ENCODE data around the gene BICD1.

Gene BICD1

DNA sequence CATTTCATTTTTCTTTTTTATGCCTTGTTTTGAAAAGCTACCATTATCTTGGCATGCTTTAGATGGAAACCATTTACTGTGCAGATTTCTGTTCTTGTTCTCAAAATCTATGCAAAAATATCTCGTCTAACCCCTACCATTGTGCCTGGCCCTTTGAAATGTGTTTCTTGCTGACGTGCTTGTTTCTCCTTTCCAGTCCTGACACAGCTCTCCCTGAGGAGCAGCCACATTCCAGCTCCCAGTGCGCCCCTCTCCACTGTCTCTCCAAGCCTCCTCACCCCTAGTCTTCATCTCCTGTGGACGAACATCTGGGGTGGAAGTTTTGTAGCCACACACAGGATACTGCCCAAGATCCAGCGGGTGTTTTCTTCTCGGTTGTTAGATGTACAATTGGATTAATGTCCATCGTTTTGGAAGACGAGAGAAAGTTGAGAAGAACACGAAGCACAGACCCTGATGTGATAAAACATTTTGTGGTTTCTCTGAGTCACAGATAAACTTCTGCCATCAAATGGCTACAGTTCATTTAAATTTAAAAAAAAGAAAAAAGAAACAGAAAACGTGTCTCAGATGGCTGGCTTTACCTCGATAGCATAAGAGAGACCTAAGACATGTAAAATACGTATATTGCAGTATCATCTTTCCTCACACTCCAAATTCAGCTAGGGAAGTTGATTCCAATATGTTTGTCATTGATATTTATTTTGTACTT is 270.9 kb downstream of the BICD1 start:
- Mint-ChIP-seq H3K27me3 (no peaks in the 10 kb centered on the region), H3K36me3 (ENCODE audit: low read depth) (no peaks in the 10 kb centered on the region), H3K4me3 (no peak overlapping the region), H3K4me1 (ENCODE audit: low read depth) (peaks cover 14% of the 10 kb centered on the region), H3K27ac (no peak overlapping the region), H3K9me3 (no peaks in the 10 kb centered on the region)
- intact Hi-C loops (cut with micrococcal nuclease): loop anchor here (10.0 kb wide), 1 partner anchor 57 kb away; no protein-coding TSS in a partner anchor

DNA sequence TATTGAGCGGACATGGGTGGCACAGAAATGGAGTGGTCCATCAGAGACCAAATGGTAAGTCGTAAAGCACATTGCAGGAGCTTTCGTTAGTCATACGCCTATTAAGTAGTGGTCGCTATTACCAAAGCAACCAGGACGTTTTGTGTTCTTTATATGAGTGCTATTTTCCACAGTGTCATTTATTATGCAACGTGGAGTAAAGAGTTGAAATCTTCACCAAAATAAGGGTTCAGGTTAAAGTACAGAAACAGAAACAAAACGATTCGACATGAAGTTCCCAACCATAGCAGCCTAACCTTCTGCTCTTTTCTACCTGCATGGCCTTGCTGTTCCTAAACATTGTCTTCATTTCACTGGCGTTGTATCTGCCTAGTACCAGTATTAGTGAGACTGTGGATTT is 272.6 kb downstream of the BICD1 start:
- peaks cover 9% of the 10 kb centered on the region for H3K4me1 Mint-ChIP-seq (ENCODE audit: low read depth)
- no peaks in the 10 kb centered on the region for H3K36me3 Mint-ChIP-seq (ENCODE audit: low read depth)
- H3K27ac Mint-ChIP-seq: no peak overlapping the region
- no peaks in the 10 kb centered on the region for H3K9me3 Mint-ChIP-seq
- intact Hi-C loops (cut with micrococcal nuclease): loop anchor here (10.0 kb wide), 1 partner anchor 56 kb away; no protein-coding TSS in a partner anchor
- no peaks in the 10 kb centered on the region for H3K27me3 Mint-ChIP-seq
- H3K4me3 Mint-ChIP-seq: no peak overlapping the region

DNA sequence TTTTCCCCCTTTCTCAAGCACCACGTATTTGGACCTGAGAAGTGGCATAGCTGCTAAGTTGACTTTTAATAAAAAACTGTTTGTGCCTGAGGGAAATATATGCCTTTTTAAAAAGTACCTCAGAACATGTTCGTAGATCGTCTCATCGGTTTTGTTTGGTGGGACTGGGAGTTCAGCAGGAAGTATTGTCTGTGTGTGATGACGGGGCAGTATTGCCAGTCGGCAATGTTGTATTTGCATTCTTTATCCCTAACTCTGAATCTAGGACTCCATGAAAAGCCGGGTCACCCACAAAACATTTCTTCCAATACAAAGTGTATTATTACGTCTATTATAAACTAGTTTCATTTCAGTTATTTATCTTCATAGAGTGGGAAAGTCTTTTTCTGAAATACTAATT is 273.0 kb downstream of the BICD1 start:
- H3K36me3 Mint-ChIP-seq (ENCODE audit: low read depth): no peaks in the 10 kb centered on the region
- no peak overlapping the region for H3K4me3 Mint-ChIP-seq
- intact Hi-C loops (cut with micrococcal nuclease): loop anchor here (10.0 kb wide), 1 partner anchor 55 kb away; no protein-coding TSS in a partner anchor
- no peaks in the 10 kb centered on the region for H3K9me3 Mint-ChIP-seq
- peaks cover 14% of the 10 kb centered on the region for H3K4me1 Mint-ChIP-seq (ENCODE audit: low read depth)
- peaks cover 2% of the 10 kb centered on the region for H3K27me3 Mint-ChIP-seq
- no peak overlapping the region for H3K27ac Mint-ChIP-seq

DNA sequence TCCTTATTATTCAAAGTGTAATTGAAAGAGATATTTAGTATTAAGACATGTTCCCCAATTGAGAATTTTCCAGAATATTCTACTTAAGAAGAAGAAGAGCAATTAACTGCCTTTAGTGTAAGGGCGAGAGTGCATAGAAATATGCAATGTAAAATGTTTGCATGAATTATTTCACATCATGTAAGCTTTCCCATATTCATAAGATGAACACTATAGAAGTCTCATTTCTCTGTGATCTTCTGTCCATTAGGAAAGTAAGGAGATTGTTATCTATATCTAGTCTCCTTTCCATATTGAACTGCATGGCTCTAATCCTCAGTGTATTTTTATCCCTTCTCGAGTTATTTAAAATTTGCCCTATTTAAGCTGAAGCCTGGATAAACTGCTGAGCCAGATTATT is 275.6 kb downstream of the BICD1 start:
- Mint-ChIP-seq H3K9me3 (no peaks in the 10 kb centered on the region), H3K36me3 (ENCODE audit: low read depth) (no peaks in the 10 kb centered on the region), H3K27me3 (peaks cover 2% of the 10 kb centered on the region), H3K4me1 (ENCODE audit: low read depth) (peaks cover 10% of the 10 kb centered on the region), H3K4me3 (no peak overlapping the region), H3K27ac (no peak overlapping the region)
- intact Hi-C loops (cut with micrococcal nuclease): no loop called here

DNA sequence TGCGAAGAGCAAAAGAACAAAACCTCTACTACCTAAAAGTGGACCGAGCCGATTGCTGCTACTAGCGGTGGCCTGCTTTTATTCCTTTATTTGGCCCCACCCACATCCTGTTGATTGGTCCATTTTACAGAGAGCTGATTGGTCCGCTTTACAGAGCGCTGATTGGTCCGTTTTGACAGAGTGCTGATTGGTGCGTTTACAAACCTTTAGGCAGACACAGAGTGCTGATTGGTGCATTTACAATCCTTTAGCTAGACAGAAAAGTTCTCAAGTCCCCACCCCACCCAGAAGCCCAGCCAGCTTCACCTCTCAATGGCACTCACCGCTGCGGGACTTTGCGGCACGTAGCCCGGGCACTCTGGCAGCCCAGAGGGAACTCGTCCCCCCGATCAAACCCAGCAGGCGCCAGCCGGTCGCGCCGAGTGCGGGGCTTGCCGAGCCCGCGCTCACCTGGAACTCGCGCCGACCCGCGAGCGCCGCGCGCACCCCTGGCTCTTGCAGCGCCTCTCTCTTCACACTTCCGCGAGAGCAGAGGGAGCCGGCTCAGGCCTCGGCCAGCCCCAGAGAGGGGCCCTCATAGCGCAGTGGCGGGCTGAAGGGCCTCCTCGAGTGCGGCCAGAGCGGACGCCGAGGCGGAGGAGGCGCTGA is 284.0 kb downstream of the BICD1 start:
- no peaks in the 10 kb centered on the region for H3K36me3 Mint-ChIP-seq (ENCODE audit: low read depth)
- intact Hi-C loops (cut with micrococcal nuclease): no loop called here
- H3K27me3 Mint-ChIP-seq: peaks cover 24% of the 10 kb centered on the region
- no peaks in the 10 kb centered on the region for H3K9me3 Mint-ChIP-seq
- H3K4me3 Mint-ChIP-seq: peak overlapping the region; percentile 65
- no peak overlapping the region for H3K27ac Mint-ChIP-seq
- H3K4me1 Mint-ChIP-seq (ENCODE audit: low read depth): peaks cover 6% of the 10 kb centered on the region

DNA sequence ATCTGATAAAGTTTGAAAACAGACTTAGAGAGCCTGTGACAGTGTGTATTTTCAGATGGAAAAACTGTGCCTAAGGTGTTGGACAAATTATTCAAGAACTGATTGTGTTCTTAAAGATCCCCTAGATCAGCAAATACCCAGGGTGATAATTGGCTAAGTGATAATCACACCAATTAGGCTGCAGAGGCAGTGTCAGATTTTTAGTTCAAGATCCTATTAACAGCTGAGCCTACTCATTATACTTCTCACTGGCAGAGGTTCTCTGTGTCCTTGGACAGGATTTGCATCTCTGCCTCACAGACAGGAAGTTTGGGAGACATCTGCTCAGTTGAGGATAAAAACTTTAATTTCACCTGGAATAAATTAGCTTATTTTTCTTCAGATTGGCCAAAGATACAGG is 288.4 kb downstream of the BICD1 start:
- intact Hi-C loops (cut with micrococcal nuclease): no loop called here
- Mint-ChIP-seq H3K9me3 (no peaks in the 10 kb centered on the region), H3K4me3 (no peak overlapping the region), H3K27me3 (peaks cover 42% of the 10 kb centered on the region), H3K4me1 (ENCODE audit: low read depth) (peaks cover 15% of the 10 kb centered on the region), H3K36me3 (ENCODE audit: low read depth) (peaks cover 6% of the 10 kb centered on the region), H3K27ac (no peak overlapping the region)

DNA sequence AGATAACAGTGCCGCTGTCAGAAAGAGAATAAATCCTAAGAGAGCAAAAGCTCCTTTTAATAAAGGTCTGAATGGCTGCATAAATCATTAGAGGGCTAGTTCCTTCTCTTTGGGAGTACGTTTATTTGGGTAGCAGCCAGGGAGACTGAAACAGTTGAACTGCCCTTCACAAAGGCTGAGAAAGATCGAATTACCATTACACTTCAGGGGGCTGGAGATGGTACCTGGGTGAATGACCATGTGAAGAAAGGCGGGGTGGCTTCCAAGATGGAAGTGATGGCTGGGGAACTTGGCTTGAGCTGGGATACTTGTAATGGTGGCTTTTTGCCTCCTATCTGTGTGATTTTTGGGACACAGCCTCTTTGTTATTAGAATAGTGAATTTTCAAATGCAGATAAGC is 291.0 kb downstream of the BICD1 start:
- Mint-ChIP-seq H3K4me1 (ENCODE audit: low read depth) (peaks cover 15% of the 10 kb centered on the region), H3K27me3 (peaks cover 47% of the 10 kb centered on the region), H3K4me3 (no peak overlapping the region), H3K27ac (no peak overlapping the region), H3K36me3 (ENCODE audit: low read depth) (peaks cover 6% of the 10 kb centered on the region), H3K9me3 (no peaks in the 10 kb centered on the region)
- intact Hi-C loops (cut with micrococcal nuclease): no loop called here

DNA sequence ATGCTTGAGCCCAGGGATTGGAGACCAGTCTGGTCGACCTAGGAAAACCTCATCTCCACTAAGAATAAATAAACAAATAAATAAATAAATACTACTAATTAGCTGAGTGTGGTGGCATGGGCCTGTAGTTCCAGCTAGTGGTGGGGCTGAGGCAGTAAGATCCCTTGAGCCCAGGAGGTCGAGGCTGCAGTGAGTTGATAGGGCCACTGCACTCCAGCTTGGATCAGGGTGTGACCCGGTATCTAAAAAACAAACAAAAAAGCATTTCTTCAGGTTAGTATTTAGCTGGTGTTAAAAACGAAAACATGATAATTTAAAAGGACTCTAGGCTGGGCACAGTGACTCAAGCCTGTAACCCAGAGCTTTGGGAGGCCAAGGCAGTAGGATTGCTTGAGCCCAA is 291.5 kb downstream of the BICD1 start:
- no peaks in the 10 kb centered on the region for H3K9me3 Mint-ChIP-seq
- H3K27me3 Mint-ChIP-seq: peaks cover 46% of the 10 kb centered on the region
- H3K4me1 Mint-ChIP-seq (ENCODE audit: low read depth): peaks cover 19% of the 10 kb centered on the region
- no peak overlapping the region for H3K4me3 Mint-ChIP-seq
- H3K36me3 Mint-ChIP-seq (ENCODE audit: low read depth): peaks cover 6% of the 10 kb centered on the region
- H3K27ac Mint-ChIP-seq: no peak overlapping the region
- intact Hi-C loops (cut with micrococcal nuclease): no loop called here

DNA sequence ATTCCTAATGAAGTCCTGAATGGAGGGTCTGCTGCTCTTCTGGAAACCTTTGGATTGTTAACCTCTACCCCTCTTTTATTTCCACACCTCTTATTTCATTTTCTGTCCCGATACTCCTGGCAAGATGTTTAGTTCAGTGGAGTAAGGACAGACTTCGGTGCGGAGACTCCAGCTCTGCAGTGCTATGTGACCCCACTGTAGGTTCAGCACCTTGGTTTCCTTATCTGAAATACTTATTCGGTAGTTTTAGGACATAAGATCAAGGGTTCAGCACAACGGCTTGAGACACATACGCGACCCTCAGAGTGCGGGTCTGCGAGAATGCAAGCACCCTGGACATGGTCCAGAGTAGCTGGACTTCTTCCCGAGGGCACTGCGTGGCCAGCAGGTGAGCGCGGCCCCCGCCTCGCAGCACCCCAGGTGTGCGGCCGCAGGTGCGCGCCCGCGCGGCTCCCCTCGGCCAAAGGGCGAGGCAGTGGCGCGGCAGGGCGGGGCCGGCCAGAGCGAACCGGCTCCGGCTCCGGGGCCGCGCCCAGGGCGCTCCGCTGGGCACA is 292.2 kb downstream of the BICD1 start:
- intact Hi-C loops (cut with micrococcal nuclease): no loop called here
- peak overlapping the region; percentile 83 for H3K27ac Mint-ChIP-seq
- H3K4me1 Mint-ChIP-seq (ENCODE audit: low read depth): peaks cover 27% of the 10 kb centered on the region
- peaks cover 6% of the 10 kb centered on the region for H3K36me3 Mint-ChIP-seq (ENCODE audit: low read depth)
- H3K9me3 Mint-ChIP-seq: no peaks in the 10 kb centered on the region
- H3K4me3 Mint-ChIP-seq: peak overlapping the region; percentile 99
- peaks cover 46% of the 10 kb centered on the region for H3K27me3 Mint-ChIP-seq

DNA sequence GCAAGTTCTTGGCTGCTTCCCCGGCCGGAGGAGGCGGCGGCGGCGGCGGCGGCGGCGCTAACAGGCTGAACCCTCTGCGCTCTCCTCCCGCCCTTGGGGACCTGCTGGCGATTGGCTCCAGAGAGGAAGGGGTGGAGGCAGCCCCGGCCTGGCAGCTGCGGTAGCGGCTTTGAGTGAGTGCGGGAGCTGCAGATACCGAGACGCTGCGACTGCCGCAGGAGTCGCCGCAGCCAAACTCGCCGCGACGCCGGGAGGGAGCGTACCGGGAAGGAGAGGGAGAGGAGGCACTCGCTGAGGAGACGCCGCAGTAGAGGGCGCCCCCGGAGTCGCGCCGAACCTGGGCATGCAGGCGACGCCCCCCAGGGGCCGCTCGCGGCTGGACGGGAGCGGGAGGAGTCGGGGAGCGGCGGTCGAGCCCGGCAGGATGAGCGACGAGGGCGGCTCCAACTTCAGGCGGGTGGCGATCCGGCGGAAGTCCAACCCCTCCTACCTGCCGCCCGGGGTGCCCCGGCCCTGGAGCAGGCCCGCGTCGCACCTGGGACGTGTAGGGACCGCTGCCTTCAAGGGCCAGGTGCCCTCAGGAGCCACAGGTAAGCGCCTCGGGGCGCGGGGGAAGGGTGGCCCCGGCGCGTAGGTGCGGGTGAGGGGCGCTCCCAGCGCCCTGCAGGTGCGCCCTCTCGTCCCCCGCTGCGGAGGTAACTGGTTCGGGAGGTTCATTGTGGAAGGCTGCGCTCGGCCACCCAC is 292.9 kb downstream of the BICD1 start, which contains the start of gene FGD4:
TSS of gene FGD4 (plus strand) at position 189 of the 744 bp plus-strand sequence.
- intact Hi-C loops (cut with micrococcal nuclease): no loop called here
- peak within 1 kb of the TSS; percentile 83 for H3K27ac Mint-ChIP-seq

DNA sequence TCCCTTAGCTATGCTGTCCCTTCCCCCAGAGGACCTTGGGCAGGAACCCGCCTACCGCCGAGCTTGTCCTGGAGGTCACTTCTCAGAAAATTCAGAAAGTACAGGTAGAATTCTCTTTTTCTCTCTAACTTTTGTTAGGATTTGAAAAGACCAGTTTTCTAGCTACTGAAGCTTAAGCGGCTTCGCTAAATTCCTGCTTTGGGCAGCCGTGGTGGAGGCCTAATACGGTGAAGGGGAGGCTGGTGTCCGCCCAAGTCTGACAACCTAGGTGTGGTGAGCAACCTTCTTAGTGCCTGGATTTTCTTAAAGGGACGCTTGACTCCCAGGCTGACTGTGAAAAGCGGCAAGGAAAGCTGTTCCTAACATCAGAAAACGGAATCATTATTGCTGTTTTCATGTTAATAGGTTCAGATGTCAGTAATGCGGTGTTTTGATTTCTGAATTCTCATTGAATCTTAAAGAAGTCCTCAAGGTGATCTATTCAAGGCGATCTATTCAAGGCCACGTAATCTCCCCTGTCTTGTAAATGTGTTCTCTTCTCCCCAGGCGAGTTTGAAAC is 293.5 kb downstream of the BICD1 start:
- intact Hi-C loops (cut with micrococcal nuclease): no loop called here
- peaks cover 30% of the 10 kb centered on the region for H3K4me1 Mint-ChIP-seq (ENCODE audit: low read depth)
- H3K4me3 Mint-ChIP-seq: peak overlapping the region; percentile 99
- no peak overlapping the region for H3K27ac Mint-ChIP-seq
- peaks cover 48% of the 10 kb centered on the region for H3K27me3 Mint-ChIP-seq
- no peaks in the 10 kb centered on the region for H3K9me3 Mint-ChIP-seq
- H3K36me3 Mint-ChIP-seq (ENCODE audit: low read depth): peaks cover 6% of the 10 kb centered on the region

More for the DNA sequence above, 292.9 kb downstream of the BICD1 start, which contains the start of gene FGD4:
- peaks cover 48% of the 10 kb centered on the region for H3K27me3 Mint-ChIP-seq
- no peaks in the 10 kb centered on the region for H3K9me3 Mint-ChIP-seq
- H3K36me3 Mint-ChIP-seq (ENCODE audit: low read depth): peaks cover 6% of the 10 kb centered on the region
- H3K4me3 Mint-ChIP-seq: peak within 1 kb of the TSS; percentile 99
- H3K4me1 Mint-ChIP-seq (ENCODE audit: low read depth): peaks cover 30% of the 10 kb centered on the region

DNA sequence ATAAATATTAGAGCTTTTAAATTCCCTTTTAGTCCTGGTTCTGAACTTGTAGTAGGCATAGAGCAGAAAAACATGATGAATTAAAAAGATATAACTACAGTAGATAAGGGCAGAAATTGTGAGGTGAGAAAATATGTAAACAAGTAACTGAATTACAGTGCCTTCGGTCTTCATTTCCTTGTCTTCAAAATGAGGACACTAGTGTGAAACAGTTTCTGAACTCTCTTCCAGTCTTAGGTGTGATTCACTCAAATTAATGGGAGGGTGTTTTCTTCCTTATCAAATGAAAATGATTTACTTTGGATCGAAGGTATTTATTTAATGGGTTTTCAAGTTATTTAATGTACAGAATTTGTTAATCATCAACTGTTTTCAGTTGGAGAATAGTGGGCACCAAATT is 294.2 kb downstream of the BICD1 start:
- peaks cover 6% of the 10 kb centered on the region for H3K36me3 Mint-ChIP-seq (ENCODE audit: low read depth)
- intact Hi-C loops (cut with micrococcal nuclease): no loop called here
- no peak overlapping the region for H3K4me3 Mint-ChIP-seq
- H3K27ac Mint-ChIP-seq: no peak overlapping the region
- H3K9me3 Mint-ChIP-seq: no peaks in the 10 kb centered on the region
- peaks cover 30% of the 10 kb centered on the region for H3K4me1 Mint-ChIP-seq (ENCODE audit: low read depth)
- peaks cover 46% of the 10 kb centered on the region for H3K27me3 Mint-ChIP-seq

DNA sequence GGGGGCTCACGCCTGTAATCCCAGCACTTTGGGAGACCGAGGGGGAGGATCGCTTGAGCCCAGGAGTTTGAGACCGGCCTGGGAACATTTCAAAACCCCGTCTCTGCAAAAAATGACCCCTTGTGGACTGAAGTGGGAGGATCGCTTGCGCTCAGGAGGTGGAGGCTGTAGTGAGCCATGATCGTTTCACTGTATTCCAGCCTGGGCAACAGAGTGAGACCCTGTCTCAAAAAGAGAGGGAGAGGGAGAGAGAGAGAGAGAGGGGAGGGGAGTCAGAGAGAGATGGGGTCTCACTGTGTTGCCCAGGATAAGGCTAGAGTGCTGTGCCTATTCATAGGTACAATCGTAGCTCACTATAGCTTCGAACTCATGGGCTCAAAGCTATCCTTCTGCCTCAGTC is 295.5 kb downstream of the BICD1 start:
- no peaks in the 10 kb centered on the region for H3K9me3 Mint-ChIP-seq
- no peak overlapping the region for H3K27ac Mint-ChIP-seq
- H3K4me1 Mint-ChIP-seq (ENCODE audit: low read depth): peaks cover 30% of the 10 kb centered on the region
- peaks cover 6% of the 10 kb centered on the region for H3K36me3 Mint-ChIP-seq (ENCODE audit: low read depth)
- H3K4me3 Mint-ChIP-seq: no peak overlapping the region
- H3K27me3 Mint-ChIP-seq: peaks cover 43% of the 10 kb centered on the region
- intact Hi-C loops (cut with micrococcal nuclease): no loop called here

Measured in dendritic cell treated with granulocyte-macrophage colony-stimulating factor and Interleukin-4, amounts not matched to agents 40 ng/mL and 50 ng/mL, for 4 days (primary cell).